Progenitor cell of endocrine pancreas (in vitro differentiated cells): ENCODE measurements around the gene MYO5A. TPM values are rescaled to one million over a fixed set of nuclear protein-coding genes. Genes with fewer than 3 reads are reported as not detected.

Source experiments
- DNase-seq: peaks from one replicate; pipeline ENCODE4 v3.0.0; 2021; ENCODE audit warnings: low spot score; ENCODE audit not compliant: unreplicated experiment
- H3K27ac Mint-ChIP-seq: 2 replicates; pipeline ENCODE4 v1.8.0; 2021; ENCODE audit warnings: mild to moderate bottlenecking, moderate library complexity, mixed read lengths
- H3K27me3 Mint-ChIP-seq: 2 replicates; pipeline ENCODE4 v1.8.0; 2021; ENCODE audit warnings: mixed read lengths
- H3K36me3 Mint-ChIP-seq: 2 replicates; pipeline ENCODE4 v1.8.0; 2022; ENCODE audit warnings: mixed read lengths; ENCODE audit not compliant: insufficient read depth
- H3K4me1 Mint-ChIP-seq: 2 replicates; pipeline ENCODE4 v1.8.0; 2021; ENCODE audit warnings: low read depth, mixed read lengths
- H3K4me3 Mint-ChIP-seq: 2 replicates; pipeline ENCODE4 v1.8.0; 2021; ENCODE audit warnings: low read depth, mild to moderate bottlenecking, moderate library complexity, mixed read lengths
- H3K9me3 Mint-ChIP-seq: 2 replicates; pipeline ENCODE4 v1.8.0; 2021; ENCODE audit warnings: low read depth, mixed read lengths
- CTCF ChIP-seq: fragments of 200-600 bp; sonication (generic); IDR thresholded peaks from one replicate; pipeline ENCODE4 v1.5.0; 2021; ENCODE audit warnings: antibody characterized with exemption, mild to moderate bottlenecking; ENCODE audit not compliant: unreplicated experiment
- microRNA-seq: library from miRNA; unstranded; fragments of <30 nt; microRNA quantifications from one replicate; pipeline ENCODE4 v1.1.0, GENCODE V29; 2020; ENCODE audit warnings: borderline number of aligned reads; ENCODE audit not compliant: unreplicated experiment
- total RNA-seq: library from RNA; stranded (reverse); gene quantifications from 2 replicates; pipeline ENCODE4 v1.2.1, GENCODE V29; 2021

MYO5A gene
- total RNA-seq, 1 donor from 2014 or later: 31.0 TPM

GRCh38 chr15:52261026-52261425 is 267.7 kb downstream of the MYO5A start:
- no peaks in the 10 kb centered on the region for H3K27me3 Mint-ChIP-seq
- peak overlapping the region; percentile 92 for H3K27ac Mint-ChIP-seq
- no peak overlapping the region for H3K4me3 Mint-ChIP-seq
- no peaks in the 10 kb centered on the region for H3K9me3 Mint-ChIP-seq
- H3K4me1 Mint-ChIP-seq: peaks cover 39% of the 10 kb centered on the region
- no peak for DNase-seq
- peaks cover 26% of the 10 kb centered on the region for H3K36me3 Mint-ChIP-seq
- TF ChIP-seq CTCF: no peak

GRCh38 chr15:52259503-52259902 is 269.2 kb downstream of the MYO5A start:
- Mint-ChIP-seq H3K4me3 (no peak overlapping the region), H3K4me1 (peaks cover 38% of the 10 kb centered on the region), H3K27ac (peak overlapping the region; percentile 31), H3K27me3 (no peaks in the 10 kb centered on the region), H3K9me3 (no peaks in the 10 kb centered on the region), H3K36me3 (peaks cover 26% of the 10 kb centered on the region)
- no peak for DNase-seq
- no peak for TF ChIP-seq CTCF

DNA sequence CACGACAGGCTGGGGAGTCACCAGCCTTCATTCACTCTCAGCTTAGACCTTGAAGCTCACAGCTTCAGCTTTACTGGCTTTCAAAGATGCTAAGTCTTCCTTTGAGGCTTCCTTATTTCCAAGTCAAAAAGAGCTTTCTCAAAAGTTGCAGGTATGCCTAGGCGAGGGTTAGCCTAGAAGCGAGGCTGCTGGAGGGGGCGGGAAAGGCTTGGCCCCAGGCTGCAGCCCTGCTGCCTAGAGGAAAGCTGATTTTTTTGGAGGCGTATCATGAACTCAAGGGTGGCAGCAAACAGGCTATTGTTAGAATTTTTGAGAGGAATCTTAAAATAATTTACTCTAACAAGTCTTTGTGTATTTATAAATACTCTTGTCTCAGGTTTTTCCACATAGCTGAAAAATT is 270.2 kb downstream of the MYO5A start:
- DNase-seq: no peak
- no peak overlapping the region for H3K27ac Mint-ChIP-seq
- TF ChIP-seq CTCF: no peak
- H3K4me3 Mint-ChIP-seq: no peak overlapping the region
- H3K36me3 Mint-ChIP-seq: peaks cover 24% of the 10 kb centered on the region
- no peaks in the 10 kb centered on the region for H3K9me3 Mint-ChIP-seq
- no peaks in the 10 kb centered on the region for H3K27me3 Mint-ChIP-seq
- peaks cover 32% of the 10 kb centered on the region for H3K4me1 Mint-ChIP-seq

DNA sequence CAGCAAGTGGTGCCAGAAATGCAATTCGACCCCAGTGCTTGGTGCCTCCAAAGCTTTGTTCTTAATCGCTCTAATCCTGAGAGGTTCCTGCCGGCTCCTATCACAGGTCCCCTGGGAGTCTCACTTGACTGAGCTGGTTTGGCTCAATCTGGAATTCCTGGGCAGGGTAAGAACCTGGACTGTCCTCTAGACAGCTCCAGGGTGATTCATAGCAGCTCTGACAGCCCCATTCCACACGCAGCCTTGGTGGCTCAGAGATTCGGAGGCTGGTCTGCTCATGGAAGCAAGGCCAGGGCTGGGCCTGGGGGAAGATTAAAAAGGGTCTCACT is 271.0 kb downstream of the MYO5A start:
- DNase-seq: no peak
- Mint-ChIP-seq H3K9me3 (no peaks in the 10 kb centered on the region), H3K36me3 (peaks cover 22% of the 10 kb centered on the region), H3K4me1 (peaks cover 24% of the 10 kb centered on the region), H3K27ac (no peak overlapping the region), H3K4me3 (no peak overlapping the region), H3K27me3 (no peaks in the 10 kb centered on the region)
- TF ChIP-seq CTCF: no peak

Small RNA genes within 50 kb of the gene (microRNA-seq; reads per million reads assigned to microRNA genes)
- gene MIR1266: 6.0 reads per million, percentile 3 among the genes with 10 or more reads in this experiment

Other genes starting within 250 kb of the MYO5A start
- gene MYO5C, start 233.1 kb downstream of the MYO5A start, total RNA-seq: 63.9 and 65.6 TPM in 2 replicates
- 186 and 193 TPM in 2 replicates for gene ARPP19, start 40.1 kb upstream of the MYO5A start, total RNA-seq
- gene ATOSA, start 150.5 kb upstream of the MYO5A start, total RNA-seq: 56.9 and 61.8 TPM in 2 replicates